ENCODE results near the gene SDK2. TPM values are rescaled to one million over a fixed set of nuclear protein-coding genes. Genes with fewer than 3 reads are reported as not detected.
A peak's percentile ranks its signal among the peaks of the same experiment; 100 is the strongest.

Gene SDK2
- total RNA-seq, 1 experiment from 2014 or later = 0.30 TPM

GRCh38 chr17:73508057-73508930, 136.0 kb downstream of the SDK2 start:
- DNase-seq (ENCODE audit: low read depth) = no peak

- no peak for DNase-seq (ENCODE audit: low read depth)
Observed at GRCh38 chr17:73506470-73507435, 137.5 kb downstream of the SDK2 start.

- no peak for DNase-seq (ENCODE audit: low read depth)
Observed at GRCh38 chr17:73503560-73503959, 140.7 kb downstream of the SDK2 start.

GRCh38 chr17:73500414-73500999, 143.7 kb downstream of the SDK2 start:
- DNase-seq (ENCODE audit: low read depth) = no peak

- DNase-seq (ENCODE audit: low read depth) = no peak
Observed at GRCh38 chr17:73498886-73499554, 145.2 kb downstream of the SDK2 start.

- no peak for DNase-seq (ENCODE audit: low read depth)
Observed at GRCh38 chr17:73498176-73498575, 146.1 kb downstream of the SDK2 start.

GRCh38 chr17:73497721-73498120, 146.5 kb downstream of the SDK2 start:
- no peak for DNase-seq (ENCODE audit: low read depth)

GRCh38 chr17:73496232-73496631, 148.0 kb downstream of the SDK2 start:
- no peak for DNase-seq (ENCODE audit: low read depth)

- no peak for DNase-seq (ENCODE audit: low read depth)
Observed at GRCh38 chr17:73495641-73496040, 148.6 kb downstream of the SDK2 start.

- DNase-seq (ENCODE audit: low read depth) = no peak
Observed at GRCh38 chr17:73494950-73495349, 149.3 kb downstream of the SDK2 start.

GRCh38 chr17:73493956-73494926, 150.0 kb downstream of the SDK2 start:
- no peak for DNase-seq (ENCODE audit: low read depth)

- DNase-seq (ENCODE audit: low read depth) = peak; percentile 6
Observed at GRCh38 chr17:73492821-73493814, 151.1 kb downstream of the SDK2 start.

GRCh38 chr17:73492125-73492820, 152.0 kb downstream of the SDK2 start:
- no peak for DNase-seq (ENCODE audit: low read depth)

GRCh38 chr17:73491648-73492047, 152.6 kb downstream of the SDK2 start:
- DNase-seq (ENCODE audit: low read depth) = no peak

- no peak for DNase-seq (ENCODE audit: low read depth)
Observed at GRCh38 chr17:73490851-73491250, 153.4 kb downstream of the SDK2 start.

GRCh38 chr17:73489991-73490390, 154.3 kb downstream of the SDK2 start:
- no peak for DNase-seq (ENCODE audit: low read depth)

- DNase-seq (ENCODE audit: low read depth) = no peak
Observed at GRCh38 chr17:73489333-73489732, 154.9 kb downstream of the SDK2 start.

GRCh38 chr17:73485130-73485529, 159.1 kb downstream of the SDK2 start:
- DNase-seq (ENCODE audit: low read depth) = no peak

Data from M059J (cell line).